CD4-positive, alpha-beta T cell (primary cell): ENCODE measurements around the gene CDH13. TPM values are rescaled to one million over a fixed set of nuclear protein-coding genes. Genes with fewer than 3 reads are reported as not detected.

Experiments used
- ATAC-seq: fragments of 200-7000 bp; cut with Tn5 transposase; one replicate; pipeline ENCODE4 v1.10.0; 2022; ENCODE audit warnings: mild to moderate bottlenecking; ENCODE audit not compliant: poor library complexity
- CTCF ChIA-PET: fragments of 350-600 bp; sonication (Branson Sonifier 250); formaldehyde crosslinking; loops from one replicate; lab custom pipeline; 2021; ENCODE audit warnings: antibody characterized with exemption, inconsistent platforms; lab: Charles Lee
- POLR2A ChIA-PET: fragments of 350-600 bp; sonication (Branson Sonifier 250); formaldehyde crosslinking; loops from one replicate; lab custom pipeline; 2021; ENCODE audit warnings: antibody characterized with exemption, inconsistent platforms; lab: Charles Lee
- DNase-seq, 14 experiments: peaks; one replicate each; pipeline ENCODE4 v3.0.0-alpha.2; 2013 to 2020; ENCODE audit warnings: mixed read lengths in 2 of 14
- H3K27ac ChIP-seq, 2 donors: one replicate each; pipeline versions ENCODE4 v1.5.1 to v1.7.0; 2013; ENCODE audit warnings: low read length in 2 of 2, low read depth in 1 of 2, mild to moderate bottlenecking in 1 of 2
- H3K27me3 ChIP-seq, 2 experiments: 1 replicate in 1 of 2; 2 replicates in 1 of 2; pipeline versions ENCODE4 v1.6.1 to v1.7.0; 2013; ENCODE audit warnings: low read length in 2 of 2, control low read depth in 1 of 2, mild to moderate bottlenecking in 1 of 2, moderate library complexity in 1 of 2; ENCODE audit not compliant: insufficient read depth in 2 of 2, control insufficient read depth in 1 of 2
- H3K36me3 ChIP-seq: one replicate; pipeline ENCODE4 v1.6.1; 2013; ENCODE audit warnings: low read length, control low read depth; ENCODE audit not compliant: insufficient read depth
- H3K4me1 ChIP-seq: one replicate; pipeline ENCODE4 v1.6.1; 2013; ENCODE audit warnings: low read length, control low read depth; ENCODE audit not compliant: insufficient read depth
- H3K4me3 ChIP-seq: one replicate; pipeline ENCODE4 v1.5.1; 2013; ENCODE audit warnings: mild to moderate bottlenecking, low read length, moderate library complexity
- H3K9me3 ChIP-seq, 2 experiments: 1 replicate in 1 of 2; 2 replicates in 1 of 2; pipeline versions ENCODE4 v1.6.1 to v1.7.0; 2013; ENCODE audit warnings: low read length in 2 of 2, mild to moderate bottlenecking in 2 of 2, control low read depth in 1 of 2, moderate library complexity in 1 of 2; ENCODE audit not compliant: control insufficient read depth in 1 of 2, insufficient read depth in 1 of 2
- H3K27ac Mint-ChIP-seq: one replicate; pipeline ENCODE4 v1.8.0; 2020; ENCODE audit warnings: mixed read lengths
- H3K27me3 Mint-ChIP-seq: one replicate; pipeline ENCODE4 v1.8.0; 2021; ENCODE audit warnings: mixed read lengths
- H3K36me3 Mint-ChIP-seq: one replicate; pipeline ENCODE4 v1.8.0; 2021; ENCODE audit warnings: low read depth, mixed read lengths
- H3K4me1 Mint-ChIP-seq: one replicate; pipeline ENCODE4 v1.8.0; 2021; ENCODE audit warnings: low read depth, mixed read lengths
- H3K4me3 Mint-ChIP-seq: one replicate; pipeline ENCODE4 v1.8.0; 2020; ENCODE audit warnings: mild to moderate bottlenecking, mixed read lengths
- H3K9me3 Mint-ChIP-seq: one replicate; pipeline ENCODE4 v1.8.0; 2020; ENCODE audit warnings: mixed read lengths
- intact Hi-C, 2 experiments: fragments of 100-400 bp; cut with DNase I in 1 of 2; cut with micrococcal nuclease in 1 of 2; formaldehyde crosslinking; loops; one replicate each; pipeline versions ENCODE4 v1.15.1 to v1.9.0; 2023 to 2025; cut with DNase I, micrococcal nuclease
- total RNA-seq, 174 experiments: library from RNA in 2 of 174; stranded (reverse) in 2 of 174; gene quantifications; one replicate each; pipeline ENCODE4 v1.2.3 and lab custom pipeline; 2021 to 2026
- TF ChIP-seq, protein P1 (sequence below): fragments of 200-600 bp; IDR thresholded peaks from one replicate; pipeline ENCODE4 v1.8.0; 2022; ENCODE audit warnings: antibody characterized with exemption, mild to moderate bottlenecking

The CDH13 gene
- total RNA-seq, 2 experiments from 2014 or later: not detected

DNA sequence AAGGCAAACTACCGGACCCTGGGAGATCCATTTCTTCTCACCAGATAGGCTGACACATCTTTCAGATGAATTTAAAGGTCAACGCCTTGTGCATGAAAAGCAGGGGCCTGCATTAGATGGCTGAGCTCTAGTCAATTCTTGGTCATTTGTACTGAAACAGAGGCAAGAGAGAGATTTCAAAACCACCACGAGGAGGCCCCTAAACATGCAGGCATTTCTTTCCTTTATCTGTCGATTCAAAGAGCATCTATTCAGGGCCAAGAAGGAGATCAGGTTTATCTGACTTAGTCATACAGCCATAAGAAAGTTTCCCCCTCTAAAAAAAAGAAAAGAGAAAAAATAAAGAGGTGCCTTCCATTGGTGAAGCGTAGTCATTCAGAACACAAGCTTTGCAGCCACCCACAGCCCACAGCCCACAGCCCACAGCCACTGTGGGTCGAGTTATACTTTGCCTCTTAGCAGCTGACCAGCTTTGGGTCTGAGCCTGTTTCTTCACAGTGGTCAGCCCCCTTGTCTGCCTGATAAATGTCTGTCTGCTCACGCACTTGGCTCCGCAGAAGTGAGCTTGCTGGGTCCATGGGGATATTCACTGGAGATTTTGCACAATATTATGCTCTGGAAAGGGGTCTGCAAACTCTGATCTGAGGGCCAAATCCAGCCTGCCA is 207.5 kb downstream of the CDH13 start:
- H3K36me3 ChIP-seq: no peaks in the 10 kb centered on the region
- H3K4me3 Mint-ChIP-seq: no peak overlapping the region
- no peak for ATAC-seq
- no peak overlapping the region for H3K4me3 ChIP-seq
- H3K27ac ChIP-seq: no peak overlapping the region
- no peaks in the 10 kb centered on the region for H3K27me3 ChIP-seq
- intact Hi-C loops: no loop called here
- H3K9me3 ChIP-seq: no peaks in the 10 kb centered on the region
- TF ChIP-seq, protein P1, sequence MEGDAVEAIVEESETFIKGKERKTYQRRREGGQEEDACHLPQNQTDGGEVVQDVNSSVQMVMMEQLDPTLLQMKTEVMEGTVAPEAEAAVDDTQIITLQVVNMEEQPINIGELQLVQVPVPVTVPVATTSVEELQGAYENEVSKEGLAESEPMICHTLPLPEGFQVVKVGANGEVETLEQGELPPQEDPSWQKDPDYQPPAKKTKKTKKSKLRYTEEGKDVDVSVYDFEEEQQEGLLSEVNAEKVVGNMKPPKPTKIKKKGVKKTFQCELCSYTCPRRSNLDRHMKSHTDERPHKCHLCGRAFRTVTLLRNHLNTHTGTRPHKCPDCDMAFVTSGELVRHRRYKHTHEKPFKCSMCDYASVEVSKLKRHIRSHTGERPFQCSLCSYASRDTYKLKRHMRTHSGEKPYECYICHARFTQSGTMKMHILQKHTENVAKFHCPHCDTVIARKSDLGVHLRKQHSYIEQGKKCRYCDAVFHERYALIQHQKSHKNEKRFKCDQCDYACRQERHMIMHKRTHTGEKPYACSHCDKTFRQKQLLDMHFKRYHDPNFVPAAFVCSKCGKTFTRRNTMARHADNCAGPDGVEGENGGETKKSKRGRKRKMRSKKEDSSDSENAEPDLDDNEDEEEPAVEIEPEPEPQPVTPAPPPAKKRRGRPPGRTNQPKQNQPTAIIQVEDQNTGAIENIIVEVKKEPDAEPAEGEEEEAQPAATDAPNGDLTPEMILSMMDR: no peak
- no peaks in the 10 kb centered on the region for H3K4me1 ChIP-seq
- H3K36me3 Mint-ChIP-seq: no peaks in the 10 kb centered on the region
- H3K27ac Mint-ChIP-seq: no peak overlapping the region
- DNase-seq: no peak
- ChIA-PET CTCF (no interaction called here), POLR2A (no interaction called here)
- no peaks in the 10 kb centered on the region for H3K27me3 Mint-ChIP-seq
- no peaks in the 10 kb centered on the region for H3K4me1 Mint-ChIP-seq
- no peaks in the 10 kb centered on the region for H3K9me3 Mint-ChIP-seq

DNA sequence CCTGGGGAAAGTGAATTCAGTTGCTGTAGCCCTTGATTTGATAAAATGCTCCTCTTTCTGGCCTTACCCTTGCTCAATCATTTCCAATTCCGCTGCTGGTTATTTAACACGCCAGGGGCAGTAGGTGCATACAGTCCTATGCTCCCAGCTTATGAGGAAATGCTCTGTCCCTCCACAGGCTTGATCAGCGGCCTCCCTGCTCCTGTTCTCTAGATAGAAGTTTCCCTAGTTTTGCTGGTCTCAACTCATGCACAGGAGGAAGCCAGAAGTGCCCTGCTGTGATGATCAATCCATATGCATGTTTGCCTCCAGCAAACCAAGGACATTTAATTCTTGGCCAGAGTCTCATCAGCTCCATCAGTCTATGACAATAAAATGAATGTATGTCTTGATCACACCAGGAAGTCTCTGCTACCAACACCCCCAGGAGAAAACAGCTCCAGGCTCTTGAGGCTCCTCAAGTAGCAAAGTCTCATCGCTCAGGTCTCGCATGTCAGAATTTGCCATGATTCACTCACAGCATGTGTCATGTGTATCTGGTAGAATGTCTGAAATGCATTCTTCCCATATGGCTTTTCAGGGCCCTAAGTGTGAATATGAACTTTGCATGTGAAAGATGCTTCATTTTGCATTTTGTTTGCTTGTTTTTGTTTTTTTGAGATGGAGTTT is 208.9 kb downstream of the CDH13 start:
- CTCF ChIA-PET: no interaction called here
- intact Hi-C loops: no loop called here
- H3K36me3 Mint-ChIP-seq: no peaks in the 10 kb centered on the region

DNA sequence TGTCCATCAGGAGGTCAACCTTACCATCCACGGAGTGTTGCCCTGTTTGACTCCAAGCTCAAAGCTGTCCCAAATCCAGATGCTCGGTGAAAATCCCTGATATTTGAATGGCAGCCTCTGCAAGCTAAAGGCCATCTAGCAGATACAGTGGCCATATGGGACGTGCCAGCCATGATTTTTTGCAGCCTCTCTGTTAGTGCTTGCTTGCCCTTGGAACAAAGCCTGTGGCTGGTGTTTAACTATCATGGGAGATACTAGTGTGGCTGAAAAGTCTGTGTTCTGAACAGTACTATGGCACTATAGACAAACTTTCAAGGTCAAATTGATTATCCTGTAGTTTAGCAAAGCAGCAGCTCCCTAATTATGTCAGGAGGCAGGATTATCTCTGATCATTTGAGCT is 214.3 kb downstream of the CDH13 start:
- H3K9me3 Mint-ChIP-seq: peaks cover 2% of the 10 kb centered on the region
- Histone ChIP-seq H3K4me1 (no peaks in the 10 kb centered on the region), H3K27me3 (no peaks in the 10 kb centered on the region), H3K4me3 (no peak overlapping the region), H3K27ac (no peak overlapping the region), H3K36me3 (no peaks in the 10 kb centered on the region), H3K9me3 (no peaks in the 10 kb centered on the region)
- ChIA-PET CTCF (no interaction called here), POLR2A (no interaction called here)
- DNase-seq: no peak
- ATAC-seq: no peak
- H3K27ac Mint-ChIP-seq: no peak overlapping the region
- intact Hi-C loops: no loop called here
- TF ChIP-seq, protein P1: no peak
- H3K27me3 Mint-ChIP-seq: no peaks in the 10 kb centered on the region
- H3K4me3 Mint-ChIP-seq: no peak overlapping the region
- H3K36me3 Mint-ChIP-seq: no peaks in the 10 kb centered on the region
- no peaks in the 10 kb centered on the region for H3K4me1 Mint-ChIP-seq

More for the DNA sequence above, 208.9 kb downstream of the CDH13 start:
- Mint-ChIP-seq H3K4me3 (no peak overlapping the region), H3K4me1 (no peaks in the 10 kb centered on the region), H3K9me3 (no peaks in the 10 kb centered on the region), H3K27ac (no peak overlapping the region), H3K27me3 (no peaks in the 10 kb centered on the region)
- DNase-seq: no peak
- H3K27ac ChIP-seq: no peak overlapping the region
- ATAC-seq: no peak
- no peak overlapping the region for H3K4me3 ChIP-seq
- no peaks in the 10 kb centered on the region for H3K27me3 ChIP-seq
- H3K36me3 ChIP-seq: no peaks in the 10 kb centered on the region
- POLR2A ChIA-PET: no interaction called here
- TF ChIP-seq, protein P1: no peak
- H3K4me1 ChIP-seq: no peaks in the 10 kb centered on the region
- H3K9me3 ChIP-seq: no peaks in the 10 kb centered on the region
